Activated CD4-positive, alpha-beta T cell treated with anti-CD3 and anti-CD28 coated beads for 36 hours (primary cell): Measurements from ENCODE around the gene HOXD10. TPM values are rescaled to one million over a fixed set of nuclear protein-coding genes. Genes with fewer than 3 reads are reported as not detected.

Experiments used
- ATAC-seq: fragments of 200-7000 bp; cut with Tn5 transposase; one replicate; pipeline ENCODE4 v1.10.0; 2021; ENCODE audit warnings: mild to moderate bottlenecking, moderate library complexity
- CTCF ChIA-PET: fragments of 350-600 bp; sonication (Branson Sonifier 250); formaldehyde crosslinking; loops from one replicate; lab custom pipeline; 2021; ENCODE audit warnings: antibody characterized with exemption; lab: Charles Lee
- POLR2A ChIA-PET: fragments of 350-600 bp; sonication (Branson Sonifier 250); formaldehyde crosslinking; loops from one replicate; lab custom pipeline; 2021; ENCODE audit warnings: antibody characterized with exemption, inconsistent platforms; lab: Charles Lee
- DNase-seq: peaks from one replicate; pipeline ENCODE4 v3.0.0-alpha.2; 2020
- H3K27ac Mint-ChIP-seq: one replicate; pipeline ENCODE4 v1.8.0; 2021; ENCODE audit warnings: mixed read lengths
- H3K27me3 Mint-ChIP-seq: one replicate; pipeline ENCODE4 v1.8.0; 2021; ENCODE audit warnings: mixed read lengths
- H3K36me3 Mint-ChIP-seq: one replicate; pipeline ENCODE4 v1.8.0; 2021; ENCODE audit warnings: low read depth, mixed read lengths
- H3K4me1 Mint-ChIP-seq: one replicate; pipeline ENCODE4 v1.8.0; 2021; ENCODE audit warnings: mixed read lengths
- H3K4me3 Mint-ChIP-seq: one replicate; pipeline ENCODE4 v1.8.0; 2021; ENCODE audit warnings: mild to moderate bottlenecking, moderate library complexity, mixed read lengths
- H3K9me3 Mint-ChIP-seq: one replicate; pipeline ENCODE4 v1.8.0; 2021; ENCODE audit warnings: low read depth, mixed read lengths
- intact Hi-C, 2 experiments: fragments of 100-400 bp; cut with DNase I in 1 of 2; cut with micrococcal nuclease in 1 of 2; formaldehyde crosslinking; loops; one replicate each; pipeline versions ENCODE4 v1.14.2 to v1.15.1; 2022 to 2024; cut with DNase I, micrococcal nuclease
- total RNA-seq, 2 experiments: library from RNA; stranded (reverse); gene quantifications; one replicate each; pipeline ENCODE4 v1.2.3, GENCODE V29; 2021

The HOXD10 gene
- total RNA-seq, 2 experiments from 2014 or later, result not detected

DNA sequence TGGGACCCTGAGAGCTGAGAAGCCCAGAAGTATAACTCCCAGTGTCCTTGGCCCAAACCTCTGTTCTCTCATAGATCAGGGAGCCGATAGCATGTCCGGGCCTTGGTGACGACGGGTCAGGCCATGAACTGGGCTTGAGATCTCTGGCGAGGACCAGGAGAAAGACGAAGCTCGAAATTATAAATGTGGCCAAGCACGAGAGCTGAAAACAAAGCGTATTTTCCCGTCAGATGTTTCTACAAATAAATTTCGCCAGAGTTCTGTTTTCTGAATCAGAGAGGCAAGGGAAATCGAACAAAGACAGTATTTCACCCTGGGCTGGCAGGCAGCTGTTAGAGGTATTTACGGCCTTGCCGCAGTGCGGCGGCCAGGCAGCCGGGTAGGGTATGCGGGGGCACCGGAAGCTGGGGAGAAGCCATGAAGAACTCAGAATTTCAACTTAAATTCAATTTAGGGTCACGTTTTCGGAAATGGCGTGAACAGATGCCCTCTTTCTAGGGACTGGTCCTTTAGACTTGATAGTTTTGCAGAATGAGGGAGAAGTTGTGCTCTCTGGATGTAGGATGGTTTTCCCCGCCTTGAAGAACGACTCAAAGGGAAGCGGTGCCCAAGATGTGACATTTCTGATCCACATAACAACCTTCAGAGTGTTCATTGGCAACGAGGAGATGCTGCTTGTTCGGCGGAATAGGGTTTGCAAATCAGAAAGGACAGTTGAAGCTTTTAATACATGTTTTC lies 22.5 kb downstream of the HOXD10 start:
- ChIA-PET CTCF (interaction anchor here (0.5 to 3.7 kb wide), 14 partner anchors 8 to 1009 kb away, joined by 3 to 59 read pairs (median 4); partner anchors contain the start of gene HOXD4), POLR2A (no interaction called here)
- Mint-ChIP-seq H3K4me3 (peak overlapping the region; percentile 24), H3K9me3 (peaks cover 3% of the 10 kb centered on the region), H3K27me3 (peaks cover 79% of the 10 kb centered on the region), H3K27ac (no peak overlapping the region), H3K4me1 (peaks cover 21% of the 10 kb centered on the region), H3K36me3 (no peaks in the 10 kb centered on the region)
- ATAC-seq (no peak), DNase-seq (no peak)
- intact Hi-C loops, result loop anchor here in 1 of 2 experiments (5.0 kb wide), 1 partner anchor 33 kb away; no protein-coding TSS in a partner anchor

DNA sequence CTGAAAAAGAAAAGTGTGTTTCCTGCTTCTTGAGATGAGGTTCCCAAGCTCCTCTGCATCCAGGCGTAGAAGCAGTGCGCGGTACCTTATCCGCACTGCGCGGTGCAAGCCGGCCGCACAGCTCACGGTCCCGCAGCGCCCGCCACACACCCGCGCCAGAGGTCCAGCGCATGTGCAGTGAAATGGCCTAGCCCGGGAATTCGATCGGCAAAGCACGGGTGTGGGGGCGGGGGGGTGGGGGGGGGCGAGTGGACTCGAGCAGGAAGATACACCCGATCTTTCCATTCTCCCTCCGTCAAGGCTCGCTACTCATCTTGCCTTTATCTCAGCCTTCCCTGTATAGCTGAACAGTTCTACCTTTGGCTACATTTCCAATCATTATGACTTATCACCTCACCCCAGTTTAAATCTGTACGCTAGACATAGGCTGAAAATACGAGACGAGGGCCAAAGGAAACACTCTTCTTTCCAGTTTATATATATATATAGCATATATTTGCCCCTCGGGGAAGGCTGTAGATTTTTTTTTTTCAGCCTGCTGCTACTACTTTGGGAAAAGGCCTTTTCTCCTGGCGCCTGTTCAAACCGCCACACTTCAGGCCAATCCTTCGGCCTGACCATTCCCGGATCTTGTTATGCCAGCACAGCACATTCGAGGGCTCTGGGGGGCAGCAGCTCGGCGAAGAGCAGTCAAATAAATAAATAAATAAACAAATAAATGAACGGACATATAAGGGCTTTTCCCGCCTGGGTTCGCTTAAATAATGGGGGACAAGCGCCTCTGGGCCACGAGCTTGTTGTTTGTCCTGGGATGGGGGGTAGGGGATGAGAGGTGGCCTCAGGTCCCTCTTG lies 23.3 kb downstream of the HOXD10 start:
- Mint-ChIP-seq H3K36me3 (no peaks in the 10 kb centered on the region), H3K9me3 (peaks cover 3% of the 10 kb centered on the region), H3K27me3 (peaks cover 78% of the 10 kb centered on the region), H3K4me3 (no peak overlapping the region), H3K4me1 (peaks cover 21% of the 10 kb centered on the region), H3K27ac (no peak overlapping the region)
- ChIA-PET POLR2A (interaction anchor here (0.6 kb wide), 1 partner anchor 308 kb away, joined by 3 read pairs; no protein-coding TSS in a partner anchor), CTCF (interaction anchor here (0.5 to 3.7 kb wide), 24 partner anchors 8 to 1009 kb away, joined by 3 to 59 read pairs (median 5); partner anchors contain the start of gene HOXD4)
- intact Hi-C loops, result loop anchor here (1.0 to 5.0 kb wide), 7 partner anchors 32 to 1007 kb away; no protein-coding TSS in a partner anchor
- ATAC-seq, result no peak
- DNase-seq, result no peak

DNA sequence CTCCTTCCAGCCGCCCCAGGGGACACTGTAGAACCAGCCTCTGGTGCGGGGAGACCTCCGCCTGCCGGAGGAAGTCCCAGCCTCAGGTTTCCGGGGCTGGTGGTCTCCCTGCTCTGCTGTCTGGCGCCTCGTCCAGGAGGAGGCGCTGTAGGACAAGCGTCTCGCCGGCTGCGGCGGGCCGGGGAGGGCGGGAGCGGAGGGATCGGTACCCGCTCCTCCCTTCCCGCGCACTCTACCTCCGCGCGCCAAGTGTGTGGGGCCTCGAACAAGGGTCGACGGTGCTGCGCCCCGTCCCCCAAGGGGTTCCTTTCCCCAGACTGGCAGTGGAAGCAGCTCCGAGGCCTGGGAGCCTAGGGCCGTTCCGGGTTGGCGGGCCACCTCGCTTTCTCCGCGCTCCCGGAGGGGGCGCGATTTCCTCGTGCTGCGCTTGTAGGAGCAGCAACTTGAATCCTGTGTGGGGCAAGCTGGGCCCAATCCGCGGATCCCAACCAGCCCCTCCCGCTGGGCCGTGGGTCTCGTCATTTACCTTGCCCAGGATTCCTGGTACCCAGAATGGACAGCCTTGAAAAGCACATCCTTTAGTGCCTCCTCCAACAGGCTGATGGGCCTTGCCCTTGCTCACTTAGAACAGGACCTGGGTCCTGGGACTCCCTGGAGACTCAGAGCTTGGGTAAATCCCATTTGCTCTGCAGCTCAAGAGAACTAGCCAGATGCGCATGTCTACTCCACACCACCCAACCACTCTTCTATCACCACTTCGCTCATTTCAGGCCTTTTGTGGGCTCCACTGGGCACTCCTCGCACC lies 24.1 kb downstream of the HOXD10 start:
- H3K9me3 Mint-ChIP-seq, result peaks cover 3% of the 10 kb centered on the region
- H3K27ac Mint-ChIP-seq, result no peak overlapping the region
- ChIA-PET POLR2A (interaction anchor here (0.6 kb wide), 1 partner anchor 308 kb away, joined by 3 read pairs; no protein-coding TSS in a partner anchor), CTCF (interaction anchor here (0.6 to 3.7 kb wide), 24 partner anchors 9 to 1008 kb away, joined by 3 to 59 read pairs (median 6); partner anchors contain the start of gene HOXD4)
- H3K27me3 Mint-ChIP-seq, result peaks cover 77% of the 10 kb centered on the region
- ATAC-seq, result peak; percentile 93
- no peaks in the 10 kb centered on the region for H3K36me3 Mint-ChIP-seq
- H3K4me1 Mint-ChIP-seq, result peaks cover 17% of the 10 kb centered on the region
- intact Hi-C loops, result loop anchor here (1.0 to 5.0 kb wide), 6 partner anchors 315 to 1007 kb away; no protein-coding TSS in a partner anchor
- no peak overlapping the region for H3K4me3 Mint-ChIP-seq
- peak; percentile 85 for DNase-seq

DNA sequence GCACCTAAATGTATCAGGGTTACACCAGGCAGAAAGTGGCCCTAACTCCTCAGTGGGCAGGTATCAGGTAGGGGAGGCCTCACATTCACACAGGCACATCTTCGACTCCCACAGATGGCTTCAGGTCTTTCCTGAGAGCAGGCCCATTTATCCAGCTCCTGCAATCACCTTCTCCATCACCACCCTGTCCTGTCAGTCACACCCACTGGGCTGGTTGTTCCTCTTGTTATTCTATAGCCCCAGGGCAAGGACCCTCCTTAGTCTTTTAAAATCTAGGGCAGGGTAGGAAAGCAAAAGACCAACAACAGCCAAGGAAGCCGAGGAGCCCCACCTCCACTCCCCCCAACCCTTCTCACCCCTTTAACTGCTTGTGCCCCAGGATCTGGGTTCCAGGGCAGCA lies 25.7 kb downstream of the HOXD10 start:
- no peaks in the 10 kb centered on the region for H3K36me3 Mint-ChIP-seq
- no peak overlapping the region for H3K27ac Mint-ChIP-seq
- ATAC-seq (no peak), DNase-seq (no peak)
- H3K4me1 Mint-ChIP-seq, result peaks cover 10% of the 10 kb centered on the region
- ChIA-PET CTCF (interaction anchor here (3.0 kb wide), 1 partner anchor 510 kb away, joined by 12 read pairs; no protein-coding TSS in a partner anchor), POLR2A (no interaction called here)
- H3K27me3 Mint-ChIP-seq, result peaks cover 80% of the 10 kb centered on the region
- H3K4me3 Mint-ChIP-seq, result no peak overlapping the region
- peaks cover 3% of the 10 kb centered on the region for H3K9me3 Mint-ChIP-seq
- intact Hi-C loops, result loop anchor here in 1 of 2 experiments (5.0 kb wide), 2 partner anchors 675 to 1005 kb away; no protein-coding TSS in a partner anchor

GRCh38 chr2:176145085-176145969 lies 28.7 kb downstream of the HOXD10 start:
- no peak for ATAC-seq
- peaks cover 5% of the 10 kb centered on the region for H3K4me1 Mint-ChIP-seq
- H3K36me3 Mint-ChIP-seq, result no peaks in the 10 kb centered on the region
- no peak overlapping the region for H3K4me3 Mint-ChIP-seq
- ChIA-PET POLR2A (interaction anchor here (0.6 kb wide), 1 partner anchor 27 kb away, joined by 4 read pairs; no protein-coding TSS in a partner anchor), CTCF (interaction anchor here (0.5 to 3.0 kb wide), 8 partner anchors 8 to 507 kb away, joined by 3 to 12 read pairs (median 4); partner anchors contain the start of gene HOXD8)
- H3K27me3 Mint-ChIP-seq, result peaks cover 82% of the 10 kb centered on the region
- intact Hi-C loops, result no loop called here
- no peak overlapping the region for H3K27ac Mint-ChIP-seq
- DNase-seq, result no peak
- no peaks in the 10 kb centered on the region for H3K9me3 Mint-ChIP-seq

DNA sequence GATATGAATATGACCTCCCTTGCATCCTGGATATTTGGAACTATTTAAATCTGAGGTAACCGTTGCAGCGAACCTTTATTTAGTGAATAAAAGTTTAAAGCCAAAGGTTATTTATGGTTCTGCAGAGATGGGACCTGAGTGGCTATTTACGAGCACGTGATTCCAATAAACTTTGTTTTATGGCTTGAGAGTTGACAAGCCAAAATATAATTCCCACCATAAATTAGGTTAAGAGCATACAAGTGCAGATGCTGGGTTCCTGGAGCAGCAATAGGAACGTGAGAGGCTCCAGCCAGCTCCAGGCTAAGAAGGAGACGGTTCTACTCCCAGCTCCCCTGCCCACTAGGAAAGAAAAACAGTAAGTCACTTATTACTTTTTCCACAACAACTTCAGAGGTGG lies 29.5 kb downstream of the HOXD10 start:
- Mint-ChIP-seq H3K9me3 (no peaks in the 10 kb centered on the region), H3K36me3 (no peaks in the 10 kb centered on the region), H3K27me3 (peaks cover 87% of the 10 kb centered on the region), H3K27ac (no peak overlapping the region), H3K4me1 (peaks cover 6% of the 10 kb centered on the region), H3K4me3 (no peak overlapping the region)
- ATAC-seq (no peak), DNase-seq (no peak)
- intact Hi-C loops, result no loop called here
- ChIA-PET POLR2A (no interaction called here), CTCF (interaction anchor here (0.5 to 2.6 kb wide), 3 partner anchors 11 to 19 kb away, joined by 3 to 9 read pairs (median 8); no protein-coding TSS in a partner anchor)

DNA sequence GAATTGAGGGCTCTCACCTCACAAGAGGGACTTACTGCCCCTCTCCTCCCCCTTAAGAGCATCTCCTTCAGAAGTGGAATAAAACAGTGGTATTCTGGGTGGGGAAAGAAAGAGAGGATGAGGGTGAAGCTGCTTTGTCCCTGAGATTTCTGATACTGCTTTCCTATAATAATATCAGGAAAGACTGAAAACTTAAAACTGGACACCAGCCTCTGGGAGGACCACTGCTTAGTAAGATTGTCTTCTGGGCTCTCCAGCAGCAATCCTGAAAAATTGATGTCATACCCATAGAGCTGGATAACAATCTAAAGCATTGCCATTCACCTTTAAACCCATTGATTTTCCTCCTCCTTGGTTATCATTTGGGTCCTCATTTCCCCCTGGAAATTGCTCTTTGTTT lies 30.1 kb downstream of the HOXD10 start:
- Mint-ChIP-seq H3K36me3 (no peaks in the 10 kb centered on the region), H3K27ac (no peak overlapping the region), H3K4me1 (peaks cover 6% of the 10 kb centered on the region), H3K4me3 (no peak overlapping the region), H3K9me3 (no peaks in the 10 kb centered on the region), H3K27me3 (peaks cover 86% of the 10 kb centered on the region)
- ATAC-seq, result no peak
- intact Hi-C loops, result no loop called here
- ChIA-PET CTCF (interaction anchor here (0.6 to 2.6 kb wide), 2 partner anchors 20 to 1143 kb away, joined by 3 to 9 read pairs; no protein-coding TSS in a partner anchor), POLR2A (no interaction called here)
- DNase-seq, result no peak

GRCh38 chr2:176147210-176147799 lies 30.7 kb downstream of the HOXD10 start:
- CTCF ChIA-PET, result interaction anchor here (0.6 to 2.6 kb wide), 3 partner anchors 21 to 1142 kb away, joined by 3 to 9 read pairs (median 3); no protein-coding TSS in a partner anchor
- POLR2A ChIA-PET, result no interaction called here
- H3K9me3 Mint-ChIP-seq, result no peaks in the 10 kb centered on the region
- intact Hi-C loops, result no loop called here
- H3K27ac Mint-ChIP-seq, result no peak overlapping the region
- DNase-seq (no peak), ATAC-seq (no peak)
- H3K4me1 Mint-ChIP-seq, result peaks cover 6% of the 10 kb centered on the region
- peaks cover 81% of the 10 kb centered on the region for H3K27me3 Mint-ChIP-seq
- no peak overlapping the region for H3K4me3 Mint-ChIP-seq
- H3K36me3 Mint-ChIP-seq, result no peaks in the 10 kb centered on the region

DNA sequence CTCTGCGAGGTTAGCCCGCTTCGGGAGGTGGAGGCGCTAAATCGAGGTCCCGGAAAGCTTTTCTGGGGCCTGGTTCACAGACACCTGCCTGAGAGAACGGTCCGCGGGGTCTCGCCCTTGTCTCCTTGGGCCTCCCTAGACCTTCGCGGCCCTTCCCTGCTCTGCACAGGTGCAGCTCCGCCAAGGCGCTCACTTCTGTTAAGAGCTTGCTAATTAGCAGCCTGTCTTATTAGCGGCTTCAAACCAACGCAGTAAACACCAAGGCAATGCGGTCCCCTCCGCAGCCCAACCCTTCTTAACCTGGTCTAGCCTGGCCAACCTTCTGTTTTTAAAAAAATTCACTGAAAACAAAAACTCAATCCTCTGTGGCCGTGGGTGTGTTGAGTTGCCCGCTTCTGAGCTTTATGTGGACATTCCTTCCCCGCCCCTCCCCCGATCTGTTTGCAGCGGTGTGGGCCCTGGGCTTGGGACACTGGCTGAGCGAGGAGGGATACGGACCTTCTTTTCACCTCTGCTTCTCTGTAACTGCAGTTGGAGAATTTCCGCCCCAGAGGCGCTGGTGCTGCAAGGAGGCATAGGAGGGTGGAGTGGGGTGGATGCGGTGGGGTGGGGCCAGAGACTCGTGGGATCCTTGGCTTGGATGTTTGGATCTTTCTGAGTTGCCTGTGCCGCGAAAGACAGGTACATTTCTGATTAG lies 31.4 kb downstream of the HOXD10 start:
- Mint-ChIP-seq H3K27me3 (peaks cover 83% of the 10 kb centered on the region), H3K4me3 (no peak overlapping the region), H3K4me1 (peaks cover 6% of the 10 kb centered on the region), H3K9me3 (no peaks in the 10 kb centered on the region), H3K27ac (no peak overlapping the region), H3K36me3 (no peaks in the 10 kb centered on the region)
- DNase-seq (no peak), ATAC-seq (no peak)
- ChIA-PET POLR2A (no interaction called here), CTCF (interaction anchor here (0.6 to 2.6 kb wide), 2 partner anchors 21 to 42 kb away, joined by 3 to 9 read pairs; no protein-coding TSS in a partner anchor)
- intact Hi-C loops, result no loop called here
